Bronchus fibroblast of lung (primary cell): ENCODE measurements around the gene ACSL3. TPM values are rescaled to one million over a fixed set of nuclear protein-coding genes. Genes with fewer than 3 reads are reported as not detected.

Source experiments
- total RNA-seq: library from RNA; depleted of rRNA; stranded (reverse); fragments of >200 nt; gene quantifications from 2 replicates; pipeline ENCODE4 v1.2.3, GENCODE V29; 2015

ACSL3 gene
- total RNA-seq, result 189 and 206 TPM in 2 replicates

GRCh38 chr2:222860740-222861410 lies at the start of gene ACSL3:
TSS of gene ACSL3 (plus strand) at chr2:222861036. CDS start at chr2:222908773, 47,737 bp downstream.

Other genes starting within 250 kb of the ACSL3 start
- gene FARSB, start 204.9 kb upstream of the ACSL3 start, total RNA-seq, result 33.0 and 33.3 TPM in 2 replicates
- not detected in 2 replicates for gene MOGAT1, start 189.4 kb upstream of the ACSL3 start, total RNA-seq
- gene KCNE4, start 191.2 kb downstream of the ACSL3 start, total RNA-seq, result 1.9 and 2.0 TPM in 2 replicates